ENCODE data around the gene PLVAP.
A peak's percentile ranks its signal among the peaks of the same experiment; 100 is the strongest.

Gene PLVAP

DNA sequence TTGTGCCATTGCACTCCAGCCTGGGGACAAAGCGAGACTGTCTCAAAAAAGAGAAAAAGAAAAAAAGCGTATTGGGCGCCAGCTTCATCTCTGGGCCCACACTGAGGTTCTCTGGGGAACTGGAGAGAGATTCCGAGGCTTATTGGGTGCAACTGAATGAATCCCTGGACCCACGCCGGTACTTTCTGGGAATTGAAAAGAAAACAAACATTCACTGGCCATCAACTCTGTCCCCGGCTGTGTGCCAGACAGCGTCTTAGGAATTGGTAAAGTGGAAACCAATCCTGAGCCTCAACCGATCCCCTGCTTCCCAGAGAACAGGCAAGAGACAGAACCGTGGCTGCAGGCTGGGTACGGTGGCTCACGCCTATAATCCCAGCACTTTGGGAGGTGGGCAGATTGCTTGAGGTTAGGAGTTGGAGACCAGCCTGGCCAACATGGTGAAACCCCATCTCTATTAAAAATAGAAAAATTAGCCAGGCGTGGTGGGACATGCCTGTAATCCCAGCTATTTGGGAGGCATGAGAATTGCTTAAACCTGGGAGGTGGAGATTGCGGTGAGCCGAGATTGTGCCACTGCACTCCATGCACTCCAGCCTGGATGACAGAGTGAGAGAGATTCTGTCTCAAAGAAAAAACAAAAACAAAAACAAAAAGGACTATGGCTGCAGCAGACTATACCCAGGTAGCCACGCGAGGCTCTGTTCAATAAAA, 51.1 kb downstream of the PLVAP start:
- no peak overlapping the region for H2BK5ac ChIP-seq (ENCODE audit: low read length)
- no peaks in the 10 kb centered on the region for H3K36me3 ChIP-seq (ENCODE audit: control insufficient read depth, insufficient read depth, low read length)
- H3K27ac ChIP-seq (ENCODE audit: low read depth, low read length), result no peak overlapping the region
- H4K8ac ChIP-seq (ENCODE audit: low read depth, low read length), result no peak overlapping the region
- H3K18ac ChIP-seq (ENCODE audit: low read length), result no peak overlapping the region
- no peak overlapping the region for H3K23ac ChIP-seq (ENCODE audit: low read length)
- H3K9ac ChIP-seq (ENCODE audit: low read length), result no peak overlapping the region
- no peak overlapping the region for H2BK120ac ChIP-seq (ENCODE audit: low read depth, low read length)
- H4K5ac ChIP-seq (ENCODE audit: low read length), result no peak overlapping the region
- no peak overlapping the region for H2AK5ac ChIP-seq (ENCODE audit: low read length)
- no peaks in the 10 kb centered on the region for H3K79me1 ChIP-seq (ENCODE audit: low read length)
- H3K56ac ChIP-seq (ENCODE audit: low read length), result peak overlapping the region; percentile 49
- no peak overlapping the region for H3K4me2 ChIP-seq (ENCODE audit: low read length)
- no peaks in the 10 kb centered on the region for H3K4me1 ChIP-seq (ENCODE audit: control insufficient read depth, low read depth, low read length)
- no peak overlapping the region for H3K4me3 ChIP-seq (ENCODE audit: low read length)
- DNase-seq, result no peak
- no peak overlapping the region for H3K4ac ChIP-seq (ENCODE audit: low read depth, low read length)
- no peaks in the 10 kb centered on the region for H3K27me3 ChIP-seq (ENCODE audit: insufficient read depth, low read length, poor library complexity)
- H3K79me2 ChIP-seq (ENCODE audit: control insufficient read depth, insufficient read depth, low read length), result no peaks in the 10 kb centered on the region
- H2BK15ac ChIP-seq (replicated peaks; ENCODE audit: low read depth), result no peak overlapping the region
- WGBS (ENCODE audit: extremely low coverage, insufficient coverage, low lambda C conversion rate), result no CpG with 5 or more reads among the region's 17 CpGs

DNA sequence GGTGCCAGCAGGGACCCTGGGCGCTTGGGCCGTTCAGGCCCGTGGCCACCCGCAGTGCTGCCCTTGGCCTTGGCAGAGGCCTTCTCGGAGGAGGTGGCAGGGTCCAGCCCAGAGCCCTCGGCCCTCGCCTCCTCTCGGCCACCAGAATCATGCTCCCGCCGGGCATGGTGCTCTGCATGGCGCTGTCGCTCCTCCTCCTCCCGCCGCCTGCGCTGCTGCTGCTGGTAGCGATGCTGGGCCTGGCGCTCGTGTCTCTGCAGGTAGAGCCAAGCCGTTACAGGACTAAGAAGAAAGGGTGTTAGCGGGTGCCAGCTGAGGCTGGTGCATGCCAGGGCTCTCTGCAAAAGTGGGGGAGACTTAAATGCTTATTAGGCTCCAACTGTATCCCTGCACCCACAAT, 52.0 kb downstream of the PLVAP start:
- Histone ChIP-seq H3K4ac (ENCODE audit: low read depth, low read length) (no peak overlapping the region), H3K4me1 (ENCODE audit: control insufficient read depth, low read depth, low read length) (no peaks in the 10 kb centered on the region), H3K79me1 (ENCODE audit: low read length) (no peaks in the 10 kb centered on the region), H3K9ac (ENCODE audit: low read length) (no peak overlapping the region), H3K27ac (ENCODE audit: low read depth, low read length) (no peak overlapping the region), H3K79me2 (ENCODE audit: control insufficient read depth, insufficient read depth, low read length) (no peaks in the 10 kb centered on the region), H3K4me2 (ENCODE audit: low read length) (no peak overlapping the region), H3K36me3 (ENCODE audit: control insufficient read depth, insufficient read depth, low read length) (peaks cover 1% of the 10 kb centered on the region), H3K23ac (ENCODE audit: low read length) (no peak overlapping the region), H2BK5ac (ENCODE audit: low read length) (no peak overlapping the region), H4K5ac (ENCODE audit: low read length) (no peak overlapping the region), H2BK120ac (ENCODE audit: low read depth, low read length) (no peak overlapping the region), H2AK5ac (ENCODE audit: low read length) (no peak overlapping the region), H3K4me3 (ENCODE audit: low read length) (no peak overlapping the region), H3K18ac (ENCODE audit: low read length) (no peak overlapping the region), H4K8ac (ENCODE audit: low read depth, low read length) (no peak overlapping the region), H3K56ac (ENCODE audit: low read length) (no peak overlapping the region), H3K27me3 (ENCODE audit: insufficient read depth, low read length, poor library complexity) (no peaks in the 10 kb centered on the region), H2BK15ac (replicated peaks; ENCODE audit: low read depth) (no peak overlapping the region)
- DNase-seq, result no peak
- no CpG with 5 or more reads among the region's 20 CpGs for WGBS (ENCODE audit: extremely low coverage, insufficient coverage, low lambda C conversion rate)

DNA sequence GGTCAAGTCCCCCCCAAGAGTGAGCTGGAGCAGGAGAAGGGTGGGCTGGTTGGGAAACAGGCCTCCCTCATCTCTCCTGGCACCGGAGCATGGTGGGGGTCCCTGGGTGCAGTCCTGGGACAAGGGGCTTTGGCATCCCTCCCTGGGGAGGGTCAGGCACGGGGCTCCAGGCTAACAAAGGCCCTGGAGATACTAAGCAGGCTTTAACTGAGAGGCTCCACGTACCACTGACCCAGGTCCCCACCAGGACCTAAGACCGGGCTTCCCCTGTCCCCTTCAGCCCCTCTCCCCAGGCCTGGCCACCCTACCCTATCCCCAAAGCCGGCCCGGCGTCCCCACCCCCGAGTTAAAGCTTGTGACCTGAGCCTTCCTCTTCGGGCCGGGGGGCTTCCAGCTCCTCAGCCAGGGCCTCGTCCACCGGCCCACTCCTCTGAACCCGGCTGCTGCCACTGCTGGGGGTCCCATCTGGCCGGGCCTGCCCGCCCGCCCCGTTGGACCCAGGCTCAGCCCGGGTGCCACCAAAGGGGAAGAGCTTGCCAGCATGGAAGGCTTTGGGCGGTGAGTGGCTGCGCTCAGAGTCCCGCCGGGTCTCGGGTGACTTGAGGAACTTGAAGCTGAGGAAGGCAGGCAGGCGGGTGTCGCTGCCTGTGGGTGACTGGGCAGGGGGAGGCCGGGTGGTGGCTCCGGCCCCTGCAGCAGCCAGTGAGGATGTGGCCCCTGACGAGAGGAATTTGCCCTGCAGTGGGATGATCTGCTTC, 52.6 kb downstream of the PLVAP start:
- no peak overlapping the region for H3K23ac ChIP-seq (ENCODE audit: low read length)
- no peak overlapping the region for H3K4me2 ChIP-seq (ENCODE audit: low read length)
- H3K79me1 ChIP-seq (ENCODE audit: low read length), result no peaks in the 10 kb centered on the region
- no peak overlapping the region for H3K27ac ChIP-seq (ENCODE audit: low read depth, low read length)
- no peak overlapping the region for H2BK15ac ChIP-seq (replicated peaks; ENCODE audit: low read depth)
- H4K8ac ChIP-seq (ENCODE audit: low read depth, low read length), result no peak overlapping the region
- no peak overlapping the region for H2AK5ac ChIP-seq (ENCODE audit: low read length)
- no peak overlapping the region for H2BK120ac ChIP-seq (ENCODE audit: low read depth, low read length)
- H3K79me2 ChIP-seq (ENCODE audit: control insufficient read depth, insufficient read depth, low read length), result no peaks in the 10 kb centered on the region
- H3K56ac ChIP-seq (ENCODE audit: low read length), result no peak overlapping the region
- no peak overlapping the region for H3K4me3 ChIP-seq (ENCODE audit: low read length)
- H3K36me3 ChIP-seq (ENCODE audit: control insufficient read depth, insufficient read depth, low read length), result peaks cover 1% of the 10 kb centered on the region
- no CpG with 5 or more reads among the region's 28 CpGs for WGBS (ENCODE audit: extremely low coverage, insufficient coverage, low lambda C conversion rate)
- H2BK5ac ChIP-seq (ENCODE audit: low read length), result no peak overlapping the region
- no peaks in the 10 kb centered on the region for H3K27me3 ChIP-seq (ENCODE audit: insufficient read depth, low read length, poor library complexity)
- no peak overlapping the region for H4K5ac ChIP-seq (ENCODE audit: low read length)
- no peaks in the 10 kb centered on the region for H3K4me1 ChIP-seq (ENCODE audit: control insufficient read depth, low read depth, low read length)
- no peak for DNase-seq
- H3K9ac ChIP-seq (ENCODE audit: low read length), result no peak overlapping the region
- H3K18ac ChIP-seq (ENCODE audit: low read length), result no peak overlapping the region
- no peak overlapping the region for H3K4ac ChIP-seq (ENCODE audit: low read depth, low read length)

DNA sequence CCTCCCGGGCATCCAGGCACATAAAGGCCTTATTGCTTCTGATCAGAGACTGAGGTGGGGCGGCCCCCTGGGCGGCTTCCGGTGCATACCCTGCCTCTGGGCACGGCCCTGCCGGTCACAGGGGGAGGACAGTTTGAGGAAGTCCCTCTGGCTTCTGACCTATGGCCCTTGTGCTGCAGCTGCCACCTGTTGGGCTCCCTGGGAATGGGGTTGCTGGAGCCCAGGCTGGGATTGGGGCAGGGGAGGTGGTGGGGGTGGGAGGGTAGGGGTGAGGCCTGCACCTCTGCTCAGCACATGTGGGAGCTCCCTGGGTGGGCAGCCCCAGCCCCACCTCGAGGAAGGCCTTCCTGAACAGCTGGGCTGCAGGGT, 53.2 kb downstream of the PLVAP start:
- no peak overlapping the region for H4K8ac ChIP-seq (ENCODE audit: low read depth, low read length)
- no peak overlapping the region for H3K4me3 ChIP-seq (ENCODE audit: low read length)
- no peak overlapping the region for H2BK5ac ChIP-seq (ENCODE audit: low read length)
- H3K79me2 ChIP-seq (ENCODE audit: control insufficient read depth, insufficient read depth, low read length), result no peaks in the 10 kb centered on the region
- no peaks in the 10 kb centered on the region for H3K4me1 ChIP-seq (ENCODE audit: control insufficient read depth, low read depth, low read length)
- no peaks in the 10 kb centered on the region for H3K27me3 ChIP-seq (ENCODE audit: insufficient read depth, low read length, poor library complexity)
- H3K4ac ChIP-seq (ENCODE audit: low read depth, low read length), result no peak overlapping the region
- H4K5ac ChIP-seq (ENCODE audit: low read length), result no peak overlapping the region
- H3K18ac ChIP-seq (ENCODE audit: low read length), result no peak overlapping the region
- no CpG with 5 or more reads among the region's 7 CpGs for WGBS (ENCODE audit: extremely low coverage, insufficient coverage, low lambda C conversion rate)
- H3K23ac ChIP-seq (ENCODE audit: low read length), result no peak overlapping the region
- no peak overlapping the region for H2BK15ac ChIP-seq (replicated peaks; ENCODE audit: low read depth)
- no peak overlapping the region for H3K4me2 ChIP-seq (ENCODE audit: low read length)
- no peak overlapping the region for H3K27ac ChIP-seq (ENCODE audit: low read depth, low read length)
- no peak overlapping the region for H2BK120ac ChIP-seq (ENCODE audit: low read depth, low read length)
- peaks cover 1% of the 10 kb centered on the region for H3K36me3 ChIP-seq (ENCODE audit: control insufficient read depth, insufficient read depth, low read length)
- no peak for DNase-seq
- no peak overlapping the region for H3K9ac ChIP-seq (ENCODE audit: low read length)
- H3K79me1 ChIP-seq (ENCODE audit: low read length), result no peaks in the 10 kb centered on the region
- H2AK5ac ChIP-seq (ENCODE audit: low read length), result no peak overlapping the region
- H3K56ac ChIP-seq (ENCODE audit: low read length), result no peak overlapping the region

DNA sequence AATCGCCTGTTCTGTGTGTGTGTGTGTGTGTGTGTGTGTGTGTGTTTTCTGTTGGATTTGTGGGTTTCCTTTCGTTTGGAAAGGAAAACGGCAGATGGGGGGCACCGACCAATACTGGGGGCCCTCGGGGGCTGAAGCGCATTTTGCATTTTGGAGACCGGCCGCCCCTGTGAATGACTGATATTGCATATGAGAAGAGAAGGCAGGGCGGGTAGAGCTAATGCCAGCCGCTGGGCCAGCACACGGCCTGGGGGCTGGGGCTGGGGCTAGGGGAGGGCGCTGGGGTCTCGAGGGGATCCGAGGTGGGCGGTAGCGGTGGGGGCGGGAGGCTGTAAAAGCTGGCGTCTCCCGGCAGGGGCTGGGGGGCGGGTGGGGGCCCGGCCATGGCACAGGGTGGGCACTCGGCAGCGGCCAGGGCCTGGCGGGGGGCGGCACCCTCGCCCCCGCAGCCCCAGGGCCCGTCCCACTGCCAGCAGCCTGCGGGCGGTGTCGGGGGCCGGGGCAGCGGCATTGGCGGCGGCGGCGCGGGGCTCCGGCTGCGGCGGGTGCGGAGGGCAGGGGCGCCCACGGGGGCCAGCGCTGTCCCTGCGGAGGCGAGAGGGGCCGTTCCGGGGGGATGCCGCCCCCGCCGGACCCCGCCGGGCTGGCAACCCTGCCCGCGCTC, 53.7 kb downstream of the PLVAP start:
- Histone ChIP-seq H2AK5ac (ENCODE audit: low read length) (no peak overlapping the region), H3K27ac (ENCODE audit: low read depth, low read length) (no peak overlapping the region), H3K4me1 (ENCODE audit: control insufficient read depth, low read depth, low read length) (no peaks in the 10 kb centered on the region), H2BK5ac (ENCODE audit: low read length) (no peak overlapping the region), H3K27me3 (ENCODE audit: insufficient read depth, low read length, poor library complexity) (no peaks in the 10 kb centered on the region), H3K79me2 (ENCODE audit: control insufficient read depth, insufficient read depth, low read length) (no peaks in the 10 kb centered on the region), H2BK15ac (replicated peaks; ENCODE audit: low read depth) (no peak overlapping the region), H3K18ac (ENCODE audit: low read length) (no peak overlapping the region), H3K4me2 (ENCODE audit: low read length) (no peak overlapping the region), H4K5ac (ENCODE audit: low read length) (no peak overlapping the region), H4K8ac (ENCODE audit: low read depth, low read length) (no peak overlapping the region), H3K23ac (ENCODE audit: low read length) (no peak overlapping the region), H3K9ac (ENCODE audit: low read length) (no peak overlapping the region), H3K56ac (ENCODE audit: low read length) (no peak overlapping the region), H3K4me3 (ENCODE audit: low read length) (no peak overlapping the region), H3K36me3 (ENCODE audit: control insufficient read depth, insufficient read depth, low read length) (peaks cover 1% of the 10 kb centered on the region), H3K4ac (ENCODE audit: low read depth, low read length) (no peak overlapping the region), H2BK120ac (ENCODE audit: low read depth, low read length) (no peak overlapping the region), H3K79me1 (ENCODE audit: low read length) (no peaks in the 10 kb centered on the region)
- no peak for DNase-seq
- WGBS (ENCODE audit: extremely low coverage, insufficient coverage, low lambda C conversion rate), result no CpG with 5 or more reads among the region's 56 CpGs
